ENCODE results near the gene GPC6.
A peak's percentile ranks its signal among the peaks of the same experiment; 100 is the strongest.

The GPC6 gene

DNA sequence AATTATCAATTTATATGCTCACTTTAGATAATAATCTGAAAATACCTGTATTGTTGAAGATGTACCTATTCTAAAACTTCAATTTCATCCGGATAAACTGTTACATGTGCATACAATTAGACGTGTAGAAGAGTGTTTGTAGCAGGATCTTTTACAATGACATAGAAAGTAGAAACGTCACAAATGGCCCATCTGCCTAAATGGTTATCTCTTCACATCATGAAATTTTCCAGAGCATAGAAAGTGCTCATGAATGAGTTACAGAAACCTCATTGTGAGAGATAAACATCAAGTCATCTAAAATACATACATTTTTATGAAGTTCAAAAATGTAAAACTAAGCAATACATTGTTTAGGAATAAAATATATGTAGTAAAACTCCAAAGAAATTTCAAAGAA, 607.4 kb downstream of the GPC6 start:
- no peak overlapping the region for H3K4me3 ChIP-seq (replicated peaks; ENCODE audit: low read depth, low read length)
- TF ChIP-seq, protein P1, sequence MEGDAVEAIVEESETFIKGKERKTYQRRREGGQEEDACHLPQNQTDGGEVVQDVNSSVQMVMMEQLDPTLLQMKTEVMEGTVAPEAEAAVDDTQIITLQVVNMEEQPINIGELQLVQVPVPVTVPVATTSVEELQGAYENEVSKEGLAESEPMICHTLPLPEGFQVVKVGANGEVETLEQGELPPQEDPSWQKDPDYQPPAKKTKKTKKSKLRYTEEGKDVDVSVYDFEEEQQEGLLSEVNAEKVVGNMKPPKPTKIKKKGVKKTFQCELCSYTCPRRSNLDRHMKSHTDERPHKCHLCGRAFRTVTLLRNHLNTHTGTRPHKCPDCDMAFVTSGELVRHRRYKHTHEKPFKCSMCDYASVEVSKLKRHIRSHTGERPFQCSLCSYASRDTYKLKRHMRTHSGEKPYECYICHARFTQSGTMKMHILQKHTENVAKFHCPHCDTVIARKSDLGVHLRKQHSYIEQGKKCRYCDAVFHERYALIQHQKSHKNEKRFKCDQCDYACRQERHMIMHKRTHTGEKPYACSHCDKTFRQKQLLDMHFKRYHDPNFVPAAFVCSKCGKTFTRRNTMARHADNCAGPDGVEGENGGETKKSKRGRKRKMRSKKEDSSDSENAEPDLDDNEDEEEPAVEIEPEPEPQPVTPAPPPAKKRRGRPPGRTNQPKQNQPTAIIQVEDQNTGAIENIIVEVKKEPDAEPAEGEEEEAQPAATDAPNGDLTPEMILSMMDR (IDR thresholded peaks at IDR 0.05; ENCODE audit: low read depth, low read length, missing control alignments): no peak
- no peak for DNase-seq (ENCODE audit: extremely low read depth, low read depth)

DNA sequence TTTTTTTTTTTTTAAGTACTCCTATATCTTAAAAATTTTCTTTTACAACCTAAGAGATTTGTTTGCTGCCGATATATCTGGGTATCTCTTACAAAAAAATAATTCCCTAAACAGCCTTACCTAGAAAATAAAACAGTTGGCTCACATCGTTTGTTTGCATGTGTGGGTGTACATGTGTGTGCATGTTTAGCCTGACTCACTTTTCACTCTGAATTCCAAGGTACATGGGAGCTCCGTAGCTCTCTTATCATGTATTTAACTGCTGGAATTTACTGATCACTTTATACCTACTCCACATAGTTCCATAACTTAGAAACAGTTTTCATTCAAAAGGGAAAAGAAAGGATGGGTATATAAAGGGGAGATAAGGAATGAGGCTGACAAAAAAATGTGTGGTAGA, 616.5 kb downstream of the GPC6 start:
- no peak overlapping the region for H3K4me3 ChIP-seq (replicated peaks; ENCODE audit: low read depth, low read length)
- TF ChIP-seq, protein P1 (IDR thresholded peaks at IDR 0.05; ENCODE audit: low read depth, low read length, missing control alignments): no peak
- DNase-seq (ENCODE audit: extremely low read depth, low read depth): no peak

DNA sequence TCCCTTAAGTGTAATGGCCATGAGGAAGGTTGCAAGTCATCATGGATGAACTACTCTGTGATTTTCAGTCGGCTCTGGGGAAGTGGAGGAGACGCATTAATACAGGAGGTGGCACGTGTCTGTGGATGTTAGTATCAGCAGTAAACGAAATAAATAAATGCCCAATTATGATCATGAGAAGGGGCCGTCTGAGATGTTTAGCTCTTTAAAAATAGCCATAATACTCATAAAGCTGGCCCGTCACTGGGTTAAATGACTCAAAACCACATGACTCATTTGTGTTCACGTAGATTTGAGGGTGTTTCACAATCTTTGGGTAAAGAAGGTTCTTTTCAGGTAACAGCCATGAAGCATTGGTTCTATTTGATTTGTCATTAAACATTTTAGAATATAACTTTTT, 620.6 kb downstream of the GPC6 start:
- no peak overlapping the region for H3K4me3 ChIP-seq (replicated peaks; ENCODE audit: low read depth, low read length)
- peak; percentile 11 for DNase-seq (ENCODE audit: extremely low read depth, low read depth)
- TF ChIP-seq, protein P1 (IDR thresholded peaks at IDR 0.05; ENCODE audit: low read depth, low read length, missing control alignments): no peak

DNA sequence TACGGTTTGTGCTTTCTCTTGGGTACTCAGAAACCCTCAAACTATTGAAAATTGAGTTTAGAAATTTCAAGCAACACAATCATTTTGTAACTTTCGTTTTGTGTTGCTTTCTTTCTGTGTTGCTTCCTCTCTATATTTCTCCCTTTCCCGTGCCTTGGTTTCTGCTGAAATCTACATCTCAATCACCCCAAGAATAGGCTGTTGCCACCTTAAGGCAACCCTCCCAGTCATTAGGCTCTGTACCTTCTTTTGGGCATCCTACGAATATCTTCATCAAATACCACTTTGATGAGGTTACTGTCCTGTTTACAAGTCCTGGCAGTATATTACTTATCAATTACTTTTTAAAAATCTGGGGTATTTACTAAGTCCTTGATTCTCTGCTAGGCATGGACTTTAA, 621.6 kb downstream of the GPC6 start:
- no peak for DNase-seq (ENCODE audit: extremely low read depth, low read depth)
- TF ChIP-seq, protein P1 (IDR thresholded peaks at IDR 0.05; ENCODE audit: low read depth, low read length, missing control alignments): no peak
- no peak overlapping the region for H3K4me3 ChIP-seq (replicated peaks; ENCODE audit: low read depth, low read length)

DNA sequence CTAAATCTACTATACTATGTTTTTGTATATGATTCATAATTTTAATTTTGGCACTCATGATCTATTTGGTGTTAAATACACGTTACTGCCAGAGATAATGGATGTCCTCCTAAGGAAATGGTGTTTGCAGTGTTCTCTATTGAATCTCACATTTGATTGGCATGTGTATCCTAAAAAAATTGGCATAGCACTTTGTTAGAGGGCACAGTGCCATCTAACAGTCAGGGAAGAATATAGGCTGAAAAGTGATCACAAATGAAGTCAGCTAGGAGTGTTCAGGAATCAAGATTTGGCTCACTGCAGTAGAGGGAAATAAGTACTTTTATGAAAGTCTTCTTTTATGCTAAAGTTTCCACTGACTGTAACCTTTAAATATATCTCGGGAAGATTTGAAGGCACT, 624.6 kb downstream of the GPC6 start:
- no peak overlapping the region for H3K4me3 ChIP-seq (replicated peaks; ENCODE audit: low read depth, low read length)
- TF ChIP-seq, protein P1 (IDR thresholded peaks at IDR 0.05; ENCODE audit: low read depth, low read length, missing control alignments): no peak
- DNase-seq (ENCODE audit: extremely low read depth, low read depth): no peak

DNA sequence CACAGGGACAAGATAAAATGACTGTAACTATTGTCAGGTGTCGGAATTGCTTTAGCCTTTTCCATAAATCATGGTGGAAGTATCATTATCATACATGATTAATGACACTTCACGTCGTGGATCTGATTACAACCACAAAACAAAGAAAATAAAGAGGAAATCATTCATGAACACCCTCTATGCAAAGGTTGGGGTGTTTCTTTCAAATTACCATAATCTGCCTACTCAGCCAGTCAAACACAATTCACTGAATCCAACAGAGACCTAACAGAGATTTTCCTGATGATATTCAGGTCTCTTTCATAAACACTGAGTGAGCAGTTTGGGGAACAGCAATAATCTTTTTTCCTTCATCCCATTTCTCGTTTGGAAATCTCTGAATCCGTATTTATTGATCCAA, 627.3 kb downstream of the GPC6 start:
- TF ChIP-seq, protein P1 (IDR thresholded peaks at IDR 0.05; ENCODE audit: low read depth, low read length, missing control alignments): no peak
- DNase-seq (ENCODE audit: extremely low read depth, low read depth): no peak

DNA sequence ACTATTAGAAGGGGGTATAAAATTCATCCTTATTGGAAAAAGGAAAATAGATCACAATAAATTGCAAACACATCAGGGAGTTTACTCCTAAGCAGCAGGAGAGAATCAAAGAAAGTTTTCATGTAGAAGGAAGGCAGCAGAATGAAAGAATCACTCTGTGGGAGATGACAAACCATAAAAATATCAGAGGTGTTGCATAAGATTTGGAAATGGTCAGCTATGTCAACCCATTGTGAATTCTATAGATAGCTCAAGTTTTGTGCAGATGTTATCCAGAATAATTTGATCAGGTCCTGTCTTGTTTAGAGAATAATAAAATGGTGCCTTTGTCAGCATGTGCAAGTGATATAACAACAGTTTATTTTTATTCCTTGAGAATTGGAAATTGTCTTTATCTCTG, 630.5 kb downstream of the GPC6 start:
- TF ChIP-seq, protein P1 (IDR thresholded peaks at IDR 0.05; ENCODE audit: low read depth, low read length, missing control alignments): no peak
- DNase-seq (ENCODE audit: extremely low read depth, low read depth): no peak
- H3K4me3 ChIP-seq (replicated peaks; ENCODE audit: low read depth, low read length): no peak overlapping the region

More for the DNA sequence above, 627.3 kb downstream of the GPC6 start:
- no peak overlapping the region for H3K4me3 ChIP-seq (replicated peaks; ENCODE audit: low read depth, low read length)
